Lung (tissue), 12 donors: Measurements from ENCODE around the gene CTLA4. TPM values are rescaled to one million over a fixed set of nuclear protein-coding genes. Genes with fewer than 3 reads are reported as not detected.
A peak's percentile ranks its signal among the peaks of the same experiment; 100 is the strongest.

Source experiments
- ATAC-seq: fragments of 200-7000 bp; cut with Tn5 transposase; one replicate; pipeline ENCODE4 v1.9.1; 2020; ENCODE audit warnings: moderate number of reproducible peaks; ENCODE audit not compliant: insufficient read depth, low FRiP score
- DNase-seq, 3 donors: peaks; one replicate each; pipeline ENCODE4 v3.0.0-alpha.2; 2013 to 2017
- H3K27ac ChIP-seq, 2 donors: one replicate each; pipeline ENCODE4 v1.5.1; 2013; ENCODE audit warnings: mild to moderate bottlenecking in 2 of 2, moderate library complexity in 2 of 2, control low read depth in 1 of 2, inconsistent platforms in 1 of 2, low read depth in 1 of 2, low read length in 1 of 2
- H3K27me3 ChIP-seq, 3 donors: one replicate each; pipeline ENCODE4 v1.5.1; 2013; ENCODE audit warnings: low read length in 2 of 3; ENCODE audit not compliant: control insufficient read depth in 3 of 3, insufficient read depth in 3 of 3
- H3K36me3 ChIP-seq, 4 donors: one replicate each; pipeline ENCODE4 v1.5.1; 2013; ENCODE audit warnings: low read length in 4 of 4, mild to moderate bottlenecking in 1 of 4, moderate library complexity in 1 of 4; ENCODE audit not compliant: control insufficient read depth in 4 of 4, insufficient read depth in 4 of 4
- H3K4me1 ChIP-seq, 5 donors: one replicate each; pipeline ENCODE4 v1.5.1; 2013; ENCODE audit warnings: low read length in 5 of 5, mild to moderate bottlenecking in 2 of 5, moderate library complexity in 1 of 5; ENCODE audit not compliant: control insufficient read depth in 5 of 5, insufficient read depth in 5 of 5
- H3K4me3 ChIP-seq: one replicate; pipeline ENCODE4 v1.5.1; 2013; ENCODE audit warnings: mild to moderate bottlenecking, control low read depth, moderate library complexity
- H3K9ac ChIP-seq, 2 donors: one replicate each; pipeline ENCODE4 v1.5.1; 2013; ENCODE audit warnings: low read length in 2 of 2, control low read depth in 1 of 2; ENCODE audit not compliant: insufficient read depth in 1 of 2
- H3K9me3 ChIP-seq, 4 donors: one replicate each; pipeline ENCODE4 v1.5.1; 2013; ENCODE audit warnings: low read length in 3 of 4, mild to moderate bottlenecking in 1 of 4, moderate library complexity in 1 of 4; ENCODE audit not compliant: control insufficient read depth in 4 of 4, insufficient read depth in 3 of 4
- WGBS, 2 donors: extraction: QIAGEN DNeasy Blood & Tissue Kit; methylation state at CpG; one replicate each; pipeline ENCODE4 v1.1.7; 2013; 5-methylcytosine and 5-hydroxymethylcytosine counted together
- polyA plus RNA-seq, 2 donors: library from polyadenylated mRNA; stranded (reverse); fragments of 200-250 nt; gene quantifications; one replicate each; pipeline ENCODE4 v1.2.1, GENCODE V29; 2013
- total RNA-seq, 2 donors: library from RNA; depleted of rRNA in 1 of 2; stranded (reverse); fragments of >200 nt in 1 of 2; gene quantifications; one replicate each; pipeline ENCODE4 v1.2.1, GENCODE V29; 2014 to 2021
- TF ChIP-seq, protein P1 (sequence below): IDR thresholded peaks from 2 replicates; pipeline ENCODE4 v1.5.1; 2012; ENCODE audit warnings: mild to moderate bottlenecking; ENCODE audit errors: control extremely low read depth, extremely low read depth
- donor health status: control.
- donor health status: control.
- donor health status: Bipolar disorder and iron deficiency.
- donor health status: healthy.
- donor health status: DM: yes; HTN: yes; CAD: no.

The CTLA4 gene
- total and polyA plus RNA-seq, 4 donors: 0.10 to 3.9 (median 1.4) TPM

DNA sequence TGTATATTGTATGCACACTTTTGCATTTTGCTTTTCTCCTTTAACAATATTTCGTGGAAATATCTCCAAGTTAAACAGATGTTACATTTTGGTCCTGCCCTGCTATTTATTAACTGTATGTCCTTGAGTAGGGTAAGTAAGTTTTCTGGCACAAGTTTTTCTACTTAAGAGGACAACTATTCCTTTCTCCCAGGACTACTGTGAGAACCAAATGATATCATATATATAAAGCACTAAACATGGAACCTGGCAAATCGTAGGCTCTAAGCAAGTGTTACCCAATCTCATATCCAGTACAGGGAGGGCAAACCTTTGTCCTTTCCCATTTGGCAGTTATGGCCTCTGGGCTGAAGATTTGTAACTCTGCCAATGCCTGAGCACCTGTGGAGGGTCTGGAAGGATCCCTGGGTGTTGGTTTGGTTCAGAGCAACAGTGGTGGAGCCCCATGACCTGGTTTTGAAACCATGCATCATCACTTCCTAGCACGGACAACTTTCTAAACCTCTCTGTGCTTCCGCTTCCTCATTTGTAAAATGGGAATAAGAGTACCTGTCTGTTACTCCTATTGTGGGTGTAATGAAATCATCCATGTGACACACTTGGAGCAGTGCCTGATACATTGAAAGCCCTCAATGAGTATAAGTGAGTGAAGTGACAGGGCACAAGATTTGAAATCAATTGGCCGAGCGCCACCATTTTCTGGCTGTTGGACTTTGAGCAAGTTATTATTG, 40.7 kb downstream of the CTLA4 start:
- TF ChIP-seq, protein P1, sequence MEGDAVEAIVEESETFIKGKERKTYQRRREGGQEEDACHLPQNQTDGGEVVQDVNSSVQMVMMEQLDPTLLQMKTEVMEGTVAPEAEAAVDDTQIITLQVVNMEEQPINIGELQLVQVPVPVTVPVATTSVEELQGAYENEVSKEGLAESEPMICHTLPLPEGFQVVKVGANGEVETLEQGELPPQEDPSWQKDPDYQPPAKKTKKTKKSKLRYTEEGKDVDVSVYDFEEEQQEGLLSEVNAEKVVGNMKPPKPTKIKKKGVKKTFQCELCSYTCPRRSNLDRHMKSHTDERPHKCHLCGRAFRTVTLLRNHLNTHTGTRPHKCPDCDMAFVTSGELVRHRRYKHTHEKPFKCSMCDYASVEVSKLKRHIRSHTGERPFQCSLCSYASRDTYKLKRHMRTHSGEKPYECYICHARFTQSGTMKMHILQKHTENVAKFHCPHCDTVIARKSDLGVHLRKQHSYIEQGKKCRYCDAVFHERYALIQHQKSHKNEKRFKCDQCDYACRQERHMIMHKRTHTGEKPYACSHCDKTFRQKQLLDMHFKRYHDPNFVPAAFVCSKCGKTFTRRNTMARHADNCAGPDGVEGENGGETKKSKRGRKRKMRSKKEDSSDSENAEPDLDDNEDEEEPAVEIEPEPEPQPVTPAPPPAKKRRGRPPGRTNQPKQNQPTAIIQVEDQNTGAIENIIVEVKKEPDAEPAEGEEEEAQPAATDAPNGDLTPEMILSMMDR: no peak
- no peak for ATAC-seq
- peak overlapping the region in 1 of 2 donors; percentile 59 for H3K27ac ChIP-seq

DNA sequence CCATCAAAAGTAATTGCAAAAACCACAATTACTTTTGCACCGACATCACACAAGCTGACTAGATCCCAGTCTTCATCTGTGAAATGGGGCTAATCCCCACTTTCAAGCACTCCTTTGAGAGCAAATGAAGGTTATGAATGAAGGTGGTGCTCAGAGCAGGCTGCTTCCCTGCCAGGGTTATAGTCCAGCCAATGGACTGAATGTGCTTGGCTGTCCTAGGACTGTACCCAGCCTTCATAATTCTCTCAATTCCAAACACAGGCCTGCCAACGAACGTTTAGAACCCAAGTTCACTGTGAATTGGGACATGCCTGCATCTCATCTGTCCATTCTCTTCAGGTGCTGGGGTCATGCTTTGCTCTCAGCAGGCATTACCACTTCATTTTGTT, 41.2 kb downstream of the CTLA4 start:
- no peaks in the 10 kb centered on the region for H3K9me3 ChIP-seq
- ATAC-seq (no peak), DNase-seq (no peak)
- H3K27me3 ChIP-seq: no peaks in the 10 kb centered on the region
- TF ChIP-seq, protein P1: no peak
- 45 to 53% methylated on average over 3 of the region's 3 CpGs for WGBS, 2 donors
- peaks cover 0 to 13% (median 6%) of the 10 kb centered on the region in 5 donors for H3K4me1 ChIP-seq
- H3K9ac ChIP-seq: peak overlapping the region in 1 of 2 donors; percentile 79
- peak overlapping the region in 1 of 2 donors; percentile 17 for H3K27ac ChIP-seq
- H3K36me3 ChIP-seq: no peaks in the 10 kb centered on the region
- H3K4me3 ChIP-seq: no peak overlapping the region

More for the DNA sequence above, 40.7 kb downstream of the CTLA4 start:
- DNase-seq: no peak
- Histone ChIP-seq H3K9ac (no peak overlapping the region), H3K4me1 (peaks cover 0 to 13% (median 6%) of the 10 kb centered on the region in 5 donors), H3K36me3 (no peaks in the 10 kb centered on the region), H3K9me3 (peaks cover 0 to under 1% (median 0%) of the 10 kb centered on the region in 4 donors), H3K4me3 (no peak overlapping the region), H3K27me3 (no peaks in the 10 kb centered on the region)
- 67 to 80% methylated on average over 6 of the region's 6 CpGs for WGBS, 2 donors

DNA sequence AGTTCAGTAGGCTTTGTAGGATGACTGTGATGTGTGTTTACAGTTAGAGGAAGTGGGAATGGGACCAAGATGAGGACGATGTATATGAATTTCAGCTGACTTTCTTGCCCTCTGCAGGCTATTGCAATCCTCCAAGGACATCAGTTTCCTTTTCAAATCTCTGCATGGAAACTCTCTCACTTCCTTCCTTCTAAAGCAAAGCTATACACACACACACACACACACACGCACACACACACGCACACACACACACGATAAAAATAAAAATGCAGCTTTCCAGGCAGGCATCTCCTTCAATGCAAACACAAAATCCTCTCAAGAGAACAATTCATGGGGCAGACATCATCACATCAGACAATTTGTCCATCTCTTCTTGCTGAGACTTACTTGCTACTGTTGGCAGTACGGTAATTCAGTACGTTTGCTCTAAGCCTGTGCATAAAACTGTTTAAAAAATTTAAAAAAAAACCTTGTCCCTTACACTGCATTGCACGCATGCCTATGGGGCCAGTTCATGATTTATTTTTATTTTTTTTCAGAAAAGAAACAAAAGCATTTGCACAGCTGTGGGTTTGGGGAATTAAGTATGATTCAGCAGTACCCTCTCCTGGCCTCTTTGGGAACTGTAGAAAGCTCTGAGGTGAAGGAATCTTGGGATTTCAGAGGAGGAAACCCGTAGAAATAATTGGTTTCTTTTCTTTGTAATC, 41.8 kb downstream of the CTLA4 start:
- no peaks in the 10 kb centered on the region for H3K27me3 ChIP-seq
- H3K4me1 ChIP-seq: peaks cover 0 to 17% (median 6%) of the 10 kb centered on the region in 5 donors
- no peak overlapping the region for H3K27ac ChIP-seq
- no peak overlapping the region for H3K4me3 ChIP-seq
- H3K36me3 ChIP-seq: no peaks in the 10 kb centered on the region
- peak; percentile 66 to 94 (median 91) for DNase-seq
- no peaks in the 10 kb centered on the region for H3K9me3 ChIP-seq
- 17 to 18% methylated on average over 8 of the region's 8 CpGs for WGBS, 2 donors
- ATAC-seq: peak; percentile 62
- TF ChIP-seq, protein P1: peak; percentile 37
- peak overlapping the region in 1 of 2 donors; percentile 79 for H3K9ac ChIP-seq
